Measurements from ENCODE around the gene LMTK3. TPM values are rescaled to one million over a fixed set of nuclear protein-coding genes. Genes with fewer than 3 reads are reported as not detected.

The LMTK3 gene
- polyA plus RNA-seq, 12 donors = 0.07 to 1.9 (median 0.12) TPM; not detected in 4

- DNase-seq = no peak
These were observed 40.8 kb downstream of the LMTK3 start for GRCh38 chr19:48470856-48471255.

- DNase-seq = no peak
These were observed 41.5 kb downstream of the LMTK3 start for GRCh38 chr19:48469934-48470680.

- DNase-seq = peak; percentile 84
These were observed 42.2 kb downstream of the LMTK3 start, which contains the start of gene CYTH2 for GRCh38 chr19:48469289-48469881. CYTH2 (plus strand) TSS chr19:48469369; CDS start chr19:48469508, 139 bp downstream.

GRCh38 chr19:48468772-48469288 lies 42.8 kb downstream of the LMTK3 start:
- peak; percentile 100 for DNase-seq

- DNase-seq = no peak
These were observed 44.9 kb downstream of the LMTK3 start for GRCh38 chr19:48466561-48467325.

GRCh38 chr19:48465215-48465614 lies 46.4 kb downstream of the LMTK3 start:
- DNase-seq = no peak

- DNase-seq = no peak
These were observed 49.5 kb downstream of the LMTK3 start for GRCh38 chr19:48461982-48462655.

- no peak for DNase-seq
These were observed 50.0 kb downstream of the LMTK3 start for GRCh38 chr19:48461651-48461981.

GRCh38 chr19:48458016-48458415 lies 53.6 kb downstream of the LMTK3 start:
- no peak for DNase-seq

- DNase-seq = no peak
These were observed 54.8 kb downstream of the LMTK3 start for GRCh38 chr19:48456864-48457263.

GRCh38 chr19:48455908-48456562 lies 55.6 kb downstream of the LMTK3 start:
- no peak for DNase-seq

GRCh38 chr19:48455171-48455907 lies 56.3 kb downstream of the LMTK3 start, which contains the start of gene KCNJ14:
KCNJ14 (plus strand) TSS chr19:48455574; CDS start chr19:48461725, 6,151 bp downstream.
- DNase-seq = no peak

- no peak for DNase-seq
These were observed 57.4 kb downstream of the LMTK3 start for GRCh38 chr19:48454150-48454730.

- DNase-seq = no peak
These were observed 59.1 kb downstream of the LMTK3 start for GRCh38 chr19:48452289-48453190.

- DNase-seq = no peak
These were observed 60.0 kb downstream of the LMTK3 start for GRCh38 chr19:48451624-48452023.

GRCh38 chr19:48450863-48451262 lies 60.8 kb downstream of the LMTK3 start:
- no peak for DNase-seq

- no peak for DNase-seq
These were observed 61.2 kb downstream of the LMTK3 start for GRCh38 chr19:48450441-48450840.

- DNase-seq = no peak
These were observed 63.1 kb downstream of the LMTK3 start for GRCh38 chr19:48448563-48448962.

- DNase-seq = no peak
These were observed 65.1 kb downstream of the LMTK3 start for GRCh38 chr19:48446579-48446978.

Measured in muscle of arm (tissue), 12 donors.